HepG2 (cell line): ENCODE data around the gene TWF1. TPM values are rescaled to one million over a fixed set of nuclear protein-coding genes. Genes with fewer than 3 reads are reported as not detected.

Source experiments
- ATAC-seq: fragments of 200-7000 bp; cut with Tn5 transposase; 3 replicates; pipeline ENCODE4 v1.9.1; 2020; ENCODE audit warnings: mild to moderate bottlenecking, moderate library complexity
- BruUV-seq: library from RNA; stranded (reverse); fragments of 400-500 nt; replicated peaks from 2 replicates; lab custom pipeline; 2021; lab: Mats Ljungman, UMichigan
- CTCF ChIA-PET: fragments of 300-600 bp; formaldehyde crosslinking; extraction: SDS; loops from one replicate; lab custom pipeline; 2021; ENCODE audit warnings: low total read pairs, inconsistent platforms, low intra/inter-chr PET ratio; lab: Yijun Ruan, JAX
- POLR2A ChIA-PET: fragments of 350-600 bp; sonication (Branson Sonifier 250); formaldehyde crosslinking; loops from one replicate; lab custom pipeline; 2020; ENCODE audit warnings: antibody characterized with exemption, inconsistent platforms; lab: Yijun Ruan, JAX
- DNase-seq: peaks from one replicate; pipeline ENCODE4 v3.0.0-alpha.2; 2015; ENCODE audit warnings: low spot score
- FAIRE-seq: peaks from 3 replicates; lab custom pipeline; 2011; peaks lifted over from hg19 to GRCh38; lab: Jason Lieb, UNC
- H2AFZ ChIP-seq: one replicate; pipeline ENCODE4 v1.6.1; 2011; ENCODE audit warnings: low read length, inconsistent platforms
- H3K27ac ChIP-seq: fragments of 300-600 bp; 3 replicates; pipeline ENCODE4 v1.8.0; 2011; ENCODE audit warnings: mixed run types, mild to moderate bottlenecking, mixed read lengths, low read length, inconsistent platforms; ENCODE audit not compliant: insufficient read depth; ENCODE audit errors: extremely low read length
- H3K27me3 ChIP-seq, 2 experiments: fragments of 200-600 bp in 1 of 2; 2 replicates in 1 of 2; 3 replicates in 1 of 2; pipeline versions ENCODE4 v1.6.0 to v1.8.0; 2011; ENCODE audit warnings: low read length in 2 of 2, mild to moderate bottlenecking in 2 of 2, moderate library complexity in 2 of 2, inconsistent platforms in 1 of 2; ENCODE audit not compliant: insufficient read depth in 2 of 2, control insufficient read depth in 1 of 2
- H3K36me3 ChIP-seq, 2 experiments: fragments of 200-600 bp in 1 of 2; replicated peaks in 1 of 2; 2 replicates in 1 of 2; 3 replicates in 1 of 2; pipeline versions ENCODE4 v1.5.1 to v1.8.0; 2011; ENCODE audit warnings: low read length in 2 of 2, inconsistent platforms in 1 of 2; ENCODE audit not compliant: insufficient read depth in 2 of 2, control insufficient read depth in 1 of 2
- H3K4me1 ChIP-seq: 2 replicates; pipeline ENCODE4 v1.5.1; 2012; ENCODE audit warnings: low read length, inconsistent platforms; ENCODE audit not compliant: insufficient read depth
- H3K4me2 ChIP-seq: 2 replicates; pipeline ENCODE4 v1.6.0; 2011; ENCODE audit warnings: low read depth, low read length, inconsistent platforms
- H3K4me3 ChIP-seq, 3 experiments: fragments of 200-600 bp in 1 of 3; sonication (generic), shearing (Covaris generic) in 1 of 3; replicated peaks in 1 of 3; 2 replicates each; pipeline ENCODE4 v1.5.1; 2011 to 2016; ENCODE audit warnings: low read length in 3 of 3, inconsistent platforms in 2 of 3, low read depth in 2 of 3, mild to moderate bottlenecking in 2 of 3, control low read depth in 1 of 3, mixed read lengths in 1 of 3; ENCODE audit not compliant: insufficient read depth in 1 of 3
- H3K79me2 ChIP-seq: one replicate; pipeline ENCODE4 v1.6.1; 2011; ENCODE audit warnings: low read length, inconsistent platforms; ENCODE audit not compliant: insufficient read depth
- H3K9ac ChIP-seq: 2 replicates; pipeline ENCODE4 v1.6.0; 2011; ENCODE audit warnings: mild to moderate bottlenecking, low read depth, low read length, inconsistent platforms; ENCODE audit not compliant: insufficient read depth
- H3K9me3 ChIP-seq: 2 replicates; pipeline ENCODE4 v1.5.1; 2012; ENCODE audit warnings: mild to moderate bottlenecking, low read length
- H4K20me1 ChIP-seq: 2 replicates; pipeline ENCODE4 v1.6.0; 2011; ENCODE audit warnings: inconsistent platforms, mild to moderate bottlenecking, low read length, moderate library complexity; ENCODE audit not compliant: insufficient read depth
- ASH2L ChIP-seq: fragments of 300-600, 200-600 bp; sonication (generic); IDR thresholded peaks from 2 replicates; pipeline ENCODE4 v1.7.0; 2017; ENCODE audit warnings: low read depth, mild to moderate bottlenecking, moderate library complexity, mixed read lengths, low read length; ENCODE audit not compliant: insufficient read length
- BORCS8-MEF2B ChIP-seq: sonication (generic); formaldehyde crosslinking; IDR thresholded peaks from 2 replicates; pipeline ENCODE4 v1.8.0; 2022; ENCODE audit warnings: mild to moderate bottlenecking, missing genetic modification reagents
- GABPB1 ChIP-seq: IDR thresholded peaks from 2 replicates; pipeline ENCODE4 v1.6.1; 2016; ENCODE audit warnings: mild to moderate bottlenecking, missing genetic modification reagents, moderate library complexity, missing compliant biosample characterization
- ISX ChIP-seq: sonication (generic); formaldehyde crosslinking; conservative IDR thresholded peaks from 2 replicates; pipeline ENCODE4 v1.5.0; 2020; ENCODE audit warnings: missing genetic modification reagents
- NFKB2 ChIP-seq: sonication (generic); formaldehyde crosslinking; IDR thresholded peaks from 2 replicates; pipeline ENCODE4 v1.4.0; 2020; ENCODE audit warnings: missing genetic modification reagents, borderline replicate concordance
- NR2F6 ChIP-seq, 2 experiments: IDR thresholded peaks; 2 replicates each; pipeline ENCODE4 v1.6.1; 2016; ENCODE audit warnings: antibody characterized with exemption in 1 of 2, mild to moderate bottlenecking in 1 of 2
- PPARG ChIP-seq: conservative IDR thresholded peaks from 2 replicates; pipeline ENCODE4 v1.6.1; 2016; ENCODE audit warnings: missing biosample characterization, missing genetic modification reagents
- RAD51 ChIP-seq: fragments of 450-650 bp; IDR thresholded peaks from 2 replicates; pipeline ENCODE4 v1.6.1; 2016; ENCODE audit warnings: borderline replicate concordance
- SNAI1 ChIP-seq: sonication (generic); formaldehyde crosslinking; IDR thresholded peaks from 2 replicates; pipeline ENCODE4 v1.5.0; 2020; ENCODE audit warnings: mild to moderate bottlenecking, missing genetic modification reagents, borderline replicate concordance
- TMF1 ChIP-seq: sonication (generic); formaldehyde crosslinking; IDR thresholded peaks from 2 replicates; pipeline ENCODE4 v1.8.1; 2022; ENCODE audit warnings: low read depth, missing genetic modification reagents
- U2AF1 ChIP-seq: fragments of 200-400 bp; formaldehyde crosslinking; optimal IDR thresholded peaks from 2 replicates; pipeline ENCODE3; 2017; ENCODE audit warnings: mild to moderate bottlenecking, low read depth, low read length
- ZBTB20 ChIP-seq: sonication (generic); formaldehyde crosslinking; IDR thresholded peaks from 2 replicates; pipeline ENCODE4 v1.8.1; 2023; ENCODE audit warnings: missing genetic modification reagents, low read depth, mild to moderate bottlenecking, borderline replicate concordance
- ZC3H4 ChIP-seq: sonication (generic); formaldehyde crosslinking; IDR thresholded peaks from 2 replicates; pipeline ENCODE4 v1.4.0; 2020; ENCODE audit warnings: missing genetic modification reagents, borderline replicate concordance
- ZNF816 ChIP-seq: sonication (generic); formaldehyde crosslinking; IDR thresholded peaks from 2 replicates; pipeline ENCODE4 v1.8.0; 2022; ENCODE audit warnings: missing genetic modification reagents, mild to moderate bottlenecking, borderline replicate concordance
- WGBS: methylation state at CpG from one replicate; pipeline ENCODE4 v1.1.6; 2017; ENCODE audit warnings: low lambda C conversion rate; 5-methylcytosine and 5-hydroxymethylcytosine counted together
- in situ Hi-C: cut with HindIII; loops from 2 replicates; pipeline ENCODE4 v1.10.0; 2017; ENCODE audit warnings: low pct_unique_long_range_greater_than_20kb; ENCODE audit not compliant: extremely low pct_ligation_motif_present
- intact Hi-C: fragments of 100-400 bp; cut with micrococcal nuclease; formaldehyde crosslinking; loops from one replicate; pipeline ENCODE4 v1.10.0; 2022; ENCODE audit not compliant: unreplicated experiment
- polyA plus RNA-seq, 8 experiments: library from polyadenylated mRNA; depleted of rRNA in 3 of 8; stranded (reverse) in 7 of 8; unstranded in 1 of 8; fragments of >200 nt; fragmentation: Illumina TruSeq in 4 of 8; extraction: Trizol in 4 of 8; gene quantifications; 2 replicates each; pipeline versions ENCODE4 v1.2.1 to v1.2.3, GENCODE V29; 2011 to 2016; ENCODE audit warnings: low read depth in 4 of 8, missing spikeins in 1 of 8, mixed read lengths in 1 of 8; ENCODE audit not compliant: insufficient read depth in 1 of 8
- total RNA-seq, 5 experiments: library from RNA; depleted of rRNA; stranded (reverse); fragments of >200 nt; fragmentation: Illumina TruSeq; extraction: Trizol; gene quantifications; 2 replicates each; pipeline ENCODE4 v1.2.3, GENCODE V29; 2016; ENCODE audit warnings: low read depth in 1 of 5

Gene TWF1
- total and polyA plus RNA-seq, 2 of the 13 experiments (the other 11 are each of a cell fraction or from before 2014, with no cell fraction given), result 32.3 to 85.5 TPM

DNA sequence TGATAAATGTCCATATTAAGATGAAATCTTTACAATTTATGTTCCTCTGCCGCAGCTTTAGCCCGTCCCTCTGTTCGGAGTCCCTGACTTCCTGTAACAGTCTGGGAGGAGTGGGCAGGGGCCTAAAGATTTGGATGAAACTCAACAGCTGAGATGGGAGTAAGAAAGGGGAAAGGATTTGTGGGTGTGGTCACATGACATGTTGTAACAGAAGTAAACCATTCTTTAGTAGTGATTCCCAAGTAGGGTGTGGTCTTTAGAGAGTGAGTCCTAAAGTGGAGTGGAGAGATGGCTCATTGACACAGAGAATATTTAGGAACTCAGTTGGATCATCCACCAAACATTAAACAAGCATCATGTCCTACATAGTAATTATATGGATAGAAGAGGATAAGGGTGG lies 42.7 kb upstream of the TWF1 start:
- CTCF ChIA-PET, result no interaction called here
- in situ Hi-C loops (no loop called here), intact Hi-C loops (no loop called here)
- FAIRE-seq, result no peak
- WGBS, result 97% methylated on average over 3 of the region's 3 CpGs
- BruUV-seq, result no TSS peak
- no peak overlapping the region for H3K4me3 ChIP-seq
- no peak for DNase-seq
- H3K9me3 ChIP-seq, result no peaks in the 10 kb centered on the region
- TF ChIP-seq ZC3H4 (CRISPR knock-in tag) (no peak), PPARG (CRISPR knock-in tag) (no peak), TMF1 (no peak), NFKB2 (CRISPR knock-in tag) (no peak), BORCS8-MEF2B (no peak), ZBTB20 (no peak), RAD51 (no peak), ISX (CRISPR knock-in tag) (no peak)
- no peak overlapping the region for H3K27ac ChIP-seq
- H3K79me2 ChIP-seq, result no peaks in the 10 kb centered on the region
- H3K36me3 ChIP-seq, result 0 out of 5 replicates have a peak, but pooled peaks cover 0 to 4% of the 10 kb centered on the region in 2 experiments
- no peak overlapping the region for H2AFZ ChIP-seq
- H3K4me1 ChIP-seq, result peaks cover 14% of the 10 kb centered on the region
- POLR2A ChIA-PET, result no interaction called here
- ATAC-seq, result no peak
- no peak overlapping the region for H3K9ac ChIP-seq
- H4K20me1 ChIP-seq, result no peaks in the 10 kb centered on the region
- no peak overlapping the region for H3K4me2 ChIP-seq
- H3K27me3 ChIP-seq, result no peaks in the 10 kb centered on the region

DNA sequence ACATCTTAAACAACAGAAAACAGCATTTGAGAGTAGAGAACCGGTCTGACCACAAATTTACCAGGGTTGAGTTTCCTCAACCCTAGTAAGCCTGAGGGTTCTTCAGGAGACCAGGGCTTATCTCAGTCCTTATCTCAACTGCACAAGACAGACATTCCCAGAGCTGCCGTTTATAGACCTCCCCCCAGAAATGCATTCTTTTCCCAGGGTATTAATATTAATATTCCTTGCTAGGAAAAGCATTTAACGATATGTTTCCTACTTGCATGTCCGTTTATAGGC lies 42.0 kb upstream of the TWF1 start:
- 82% methylated on average over 4 of the region's 4 CpGs for WGBS
- H3K4me1 ChIP-seq, result peaks cover 14% of the 10 kb centered on the region
- no peak overlapping the region for H2AFZ ChIP-seq
- no peaks in the 10 kb centered on the region for H3K9me3 ChIP-seq
- H3K4me3 ChIP-seq, result no peak overlapping the region
- ChIA-PET POLR2A (no interaction called here), CTCF (no interaction called here)
- intact Hi-C loops, result no loop called here
- DNase-seq, result no peak
- no TSS peak for BruUV-seq
- no peaks in the 10 kb centered on the region for H3K27me3 ChIP-seq
- 0 out of 5 replicates have a peak, but pooled peaks cover 0 to 4% of the 10 kb centered on the region in 2 experiments for H3K36me3 ChIP-seq
- H4K20me1 ChIP-seq, result no peaks in the 10 kb centered on the region
- H3K27ac ChIP-seq, result no peak overlapping the region
- in situ Hi-C loops, result no loop called here
- no peak for FAIRE-seq
- no peak overlapping the region for H3K4me2 ChIP-seq
- H3K79me2 ChIP-seq, result no peaks in the 10 kb centered on the region
- no peak overlapping the region for H3K9ac ChIP-seq
- no peak for ATAC-seq
- TF ChIP-seq ASH2L (no peak), NR2F6 (IDR thresholded peaks at IDR 0.05) (peak; percentile 8; the same call in 1 of the 2 replicates), NR2F6 (CRISPR knock-in tag; IDR thresholded peaks at IDR 0.05) (no peak), ZNF816 (no peak), SNAI1 (CRISPR knock-in tag) (no peak), GABPB1 (CRISPR knock-in tag) (no peak), U2AF1 (no peak)
- TF ChIP-seq, all 625 proteins: peak for 1
